ENCODE results near the gene SSX4. TPM values are rescaled to one million over a fixed set of nuclear protein-coding genes. Genes with fewer than 3 reads are reported as not detected.
"Not testable (repeated sequence)": the region's sequence is repeated elsewhere in the genome, so short reads cannot be mapped to it uniquely, and the experiment has no call there.

The SSX4 gene, protein sequence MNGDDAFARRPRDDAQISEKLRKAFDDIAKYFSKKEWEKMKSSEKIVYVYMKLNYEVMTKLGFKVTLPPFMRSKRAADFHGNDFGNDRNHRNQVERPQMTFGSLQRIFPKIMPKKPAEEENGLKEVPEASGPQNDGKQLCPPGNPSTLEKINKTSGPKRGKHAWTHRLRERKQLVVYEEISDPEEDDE
- polyA plus RNA-seq (ENCODE audit: insufficient read length in 4 of 4), result not detected

DNA sequence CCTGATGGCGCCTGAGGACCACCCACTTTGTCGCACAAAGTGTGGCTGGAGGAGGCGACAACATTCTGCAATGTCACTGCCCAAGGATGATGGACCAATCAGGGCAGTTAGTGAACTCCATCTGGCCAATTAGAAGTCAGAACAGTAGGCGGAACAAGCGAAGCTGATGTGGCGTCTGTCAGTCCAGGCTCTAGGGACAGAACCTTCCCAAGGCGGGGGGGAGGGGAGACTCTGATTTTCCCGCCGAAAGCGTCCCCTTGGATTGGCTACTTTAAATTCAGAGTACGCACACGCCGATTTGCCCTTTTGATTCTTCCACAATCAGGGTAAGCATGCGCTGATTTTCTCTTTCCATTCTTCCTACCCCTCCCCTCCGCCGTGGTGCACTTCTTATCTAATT is at the start of gene SSX4:
Gene SSX4 (plus strand): TSS at position 301 of the 400 bp plus-strand sequence. CDS start 515 bp downstream, outside the sequence.
- not testable (repeated sequence) for DNase-seq (ENCODE audit: low read depth in 4 of 4, low spot score in 2 of 4)

DNA sequence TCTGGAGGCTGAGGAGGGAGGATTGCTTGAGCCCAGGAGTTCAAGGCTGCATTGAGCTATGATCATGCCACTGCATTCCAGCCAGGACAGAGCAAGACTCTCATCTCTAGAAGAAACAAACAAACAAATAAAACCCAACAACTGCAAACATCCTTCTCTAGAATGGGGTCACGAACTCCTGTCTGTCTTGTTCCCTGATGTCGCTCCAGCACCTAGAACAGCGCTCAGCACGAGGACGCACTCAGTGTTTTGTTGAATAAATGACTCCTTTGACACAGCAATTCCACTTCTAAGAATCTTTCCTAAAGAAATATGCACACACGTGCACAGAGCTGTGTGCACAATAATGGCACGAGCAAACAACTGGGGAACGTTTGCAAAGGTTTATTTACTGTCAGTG is 37.3 kb upstream of the SSX4 start:
- DNase-seq (ENCODE audit: low read depth in 4 of 4, low spot score in 2 of 4), result not testable (repeated sequence)

DNA sequence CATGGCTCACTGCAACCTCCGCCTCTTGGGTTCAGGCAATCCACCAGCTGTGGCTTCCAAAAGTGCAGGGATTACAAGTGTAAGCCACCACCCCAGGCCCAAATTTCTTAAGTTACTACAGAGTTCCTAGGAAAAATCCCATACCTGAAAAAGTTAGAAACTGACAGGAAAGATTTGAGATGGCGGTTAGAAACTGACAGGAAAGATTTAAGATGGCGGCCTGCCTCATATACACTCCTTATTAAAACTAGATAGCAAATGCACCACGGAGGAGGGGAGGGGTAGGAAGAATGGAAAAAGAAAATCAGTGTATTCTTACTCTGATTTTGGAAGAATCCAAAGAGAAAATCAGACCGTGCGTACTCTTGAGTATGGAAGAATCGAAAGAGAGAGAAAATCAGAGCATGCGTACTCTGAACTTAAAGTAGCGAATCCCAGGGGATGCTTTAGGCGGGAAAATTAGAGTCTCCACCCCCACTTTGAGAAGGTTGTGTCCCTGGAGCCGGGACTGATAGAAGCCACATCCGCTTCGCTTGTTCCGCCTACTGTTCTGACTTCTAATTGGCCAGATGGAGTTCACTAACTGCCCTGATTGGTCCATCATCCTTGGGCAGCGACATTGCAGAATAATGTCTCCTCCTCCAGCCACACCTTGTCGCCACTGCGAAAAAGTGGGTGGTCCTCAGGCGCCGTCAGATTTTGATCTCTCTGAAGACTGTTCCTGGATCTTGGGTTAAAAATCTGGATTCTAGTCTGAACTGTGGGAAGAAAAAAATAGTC is 26.8 kb upstream of the SSX4 start, which contains the start of gene SSX3:
Gene SSX3 (minus strand): TSS at position 389 of the 780 bp plus-strand sequence. CDS start 1,454 bp downstream, outside the sequence.
- DNase-seq (ENCODE audit: low read depth in 4 of 4, low spot score in 2 of 4), result not testable (repeated sequence)

DNA sequence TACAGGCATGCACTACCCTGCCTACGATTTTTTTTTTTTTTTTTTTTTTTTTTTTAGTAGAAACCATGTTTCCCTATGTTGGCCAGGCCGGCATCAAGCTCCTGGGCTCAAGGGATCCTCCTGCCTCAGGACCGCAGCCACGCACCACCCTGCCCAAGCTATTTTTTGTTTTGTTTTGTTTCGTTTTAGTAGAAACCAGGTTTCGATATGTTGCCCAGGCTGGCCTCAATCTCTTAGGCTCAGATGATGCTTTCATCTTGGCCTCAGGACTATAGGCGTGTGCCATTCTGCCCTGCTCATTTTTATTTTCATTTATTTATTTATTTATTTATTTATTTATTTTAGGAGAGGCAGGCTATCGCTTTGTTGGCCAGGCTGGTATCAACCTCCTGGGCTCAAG is 25.7 kb upstream of the SSX4 start:
- DNase-seq (ENCODE audit: low read depth in 4 of 4, low spot score in 2 of 4), result no peak

DNA sequence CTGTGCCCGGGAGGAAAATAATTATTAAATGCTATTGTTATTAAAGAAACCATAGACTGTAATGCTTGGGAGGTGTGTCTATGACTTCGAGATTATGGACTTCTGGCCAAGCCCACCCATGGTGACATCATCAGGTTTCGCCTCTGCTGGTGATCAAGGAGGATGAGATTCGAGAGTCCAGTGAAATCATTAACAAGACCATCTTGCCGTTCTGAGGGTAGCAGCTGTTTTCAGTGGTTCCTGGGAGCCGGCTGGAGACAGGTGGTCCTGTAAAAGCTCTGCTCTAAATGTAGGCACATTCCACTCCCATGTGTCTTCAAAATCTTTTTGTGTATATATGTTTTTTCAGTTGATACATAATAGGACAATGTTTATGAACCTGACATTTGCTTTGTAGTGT is 24.1 kb upstream of the SSX4 start:
- not testable (repeated sequence) for DNase-seq (ENCODE audit: low read depth in 4 of 4, low spot score in 2 of 4)

DNA sequence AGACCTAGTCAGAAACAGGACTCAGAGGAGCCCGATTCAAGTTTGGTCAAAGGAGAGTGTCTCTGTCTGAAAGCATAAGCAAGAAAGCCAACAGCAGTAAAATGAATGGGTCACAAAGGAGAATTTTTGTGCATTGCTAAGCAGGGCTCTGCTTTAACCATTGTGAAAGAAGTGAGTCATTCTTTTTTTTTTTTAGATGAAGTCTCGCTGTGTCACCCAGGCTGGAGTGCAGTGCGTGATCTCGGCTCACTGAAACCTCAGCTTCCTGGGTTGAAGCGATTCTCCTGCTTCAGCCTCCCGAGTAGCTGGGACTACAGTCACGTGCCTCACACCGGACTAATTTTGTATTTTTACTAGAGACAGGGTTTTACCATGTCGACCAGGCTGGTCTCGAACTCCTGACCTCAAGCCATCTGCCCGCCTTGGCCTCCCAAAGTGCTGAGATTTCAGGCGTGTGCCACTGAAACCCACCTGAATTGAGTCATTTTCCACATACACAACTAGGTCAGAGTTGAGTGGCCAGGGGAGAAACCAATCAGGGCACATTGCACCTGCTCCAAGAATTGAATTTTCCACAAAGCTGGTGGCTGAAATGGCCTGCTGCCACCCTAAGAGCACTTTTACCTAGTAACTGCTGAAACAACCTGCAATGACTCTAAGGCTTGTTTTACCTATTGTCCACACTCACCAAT is 15.5 kb upstream of the SSX4 start:
- DNase-seq (ENCODE audit: low read depth in 4 of 4, low spot score in 2 of 4), result not testable (repeated sequence)

DNA sequence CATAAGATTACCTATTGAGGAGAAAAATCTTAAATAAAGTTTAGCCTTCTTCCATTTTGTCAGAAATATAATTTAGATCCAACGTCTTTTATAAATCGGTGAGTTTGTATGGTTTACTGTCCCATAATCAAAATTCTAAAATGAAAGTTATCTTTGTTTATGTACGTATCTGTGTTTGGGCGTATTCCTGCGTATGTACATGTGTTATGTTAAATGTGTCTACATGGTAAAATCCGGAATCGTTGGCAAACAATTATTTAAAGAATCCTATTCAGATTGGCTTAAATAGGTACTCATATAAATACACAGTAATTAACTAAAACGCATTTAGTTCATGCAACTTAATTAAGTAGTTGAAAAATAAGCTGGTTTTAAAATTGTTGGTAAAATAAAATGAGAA is 12.9 kb upstream of the SSX4 start:
- not testable (repeated sequence) for DNase-seq (ENCODE audit: low read depth in 4 of 4, low spot score in 2 of 4)

DNA sequence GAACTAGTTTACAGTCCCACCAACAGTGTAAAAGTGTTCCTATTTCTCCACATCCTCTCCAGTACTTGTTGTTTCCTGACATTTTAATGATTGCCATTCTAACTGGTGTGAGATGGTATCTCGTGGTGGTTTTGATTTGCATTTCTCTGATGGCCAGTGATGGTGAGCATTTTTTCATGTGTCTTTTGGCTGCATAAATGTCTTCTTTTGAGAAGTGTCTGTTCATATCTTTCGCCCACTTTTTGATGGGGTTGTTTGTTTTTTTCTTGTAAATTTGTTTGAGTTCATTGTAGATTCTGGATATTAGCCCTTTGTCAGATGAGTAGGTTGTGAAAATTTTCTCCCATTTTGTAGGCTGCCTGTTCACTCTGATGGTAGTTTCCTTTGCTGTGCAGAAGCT is 13.6 kb downstream of the SSX4 start:
- DNase-seq (ENCODE audit: low read depth in 4 of 4, low spot score in 2 of 4), result not testable (repeated sequence)

DNA sequence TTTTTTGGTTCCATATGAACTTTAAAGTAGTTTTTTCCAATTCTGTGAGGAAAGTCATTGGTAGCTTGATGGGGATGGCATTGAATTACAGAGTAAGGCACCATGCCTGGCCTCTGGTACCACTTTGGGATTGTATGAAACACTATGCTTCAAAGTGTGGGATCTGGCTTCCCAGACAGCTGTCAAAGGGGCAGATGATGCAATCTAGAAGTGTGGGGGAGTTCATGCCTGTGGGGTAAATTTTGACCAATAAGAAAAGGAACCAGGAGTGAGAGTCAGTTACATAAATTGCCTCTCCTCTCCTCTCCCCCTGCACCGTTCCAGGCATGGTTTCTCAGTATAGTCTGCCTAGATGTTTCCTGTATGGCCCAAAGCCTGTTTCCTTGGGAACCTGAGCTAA is 14.5 kb downstream of the SSX4 start:
- not testable (repeated sequence) for DNase-seq (ENCODE audit: low read depth in 4 of 4, low spot score in 2 of 4)

DNA sequence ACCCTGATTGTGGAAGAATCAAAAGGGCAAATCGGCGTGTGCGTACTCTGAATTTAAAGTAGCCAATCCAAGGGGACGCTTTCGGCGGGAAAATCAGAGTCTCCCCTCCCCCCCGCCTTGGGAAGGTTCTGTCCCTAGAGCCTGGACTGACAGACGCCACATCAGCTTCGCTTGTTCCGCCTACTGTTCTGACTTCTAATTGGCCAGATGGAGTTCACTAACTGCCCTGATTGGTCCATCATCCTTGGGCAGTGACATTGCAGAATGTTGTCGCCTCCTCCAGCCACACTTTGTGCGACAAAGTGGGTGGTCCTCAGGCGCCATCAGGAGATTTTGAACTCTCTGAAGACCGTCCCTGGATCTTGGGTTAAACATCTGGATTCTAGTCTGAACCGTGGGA is 28.5 kb downstream of the SSX4 start, which contains the start of gene SSX4B:
Gene SSX4B (minus strand): TSS at position 101 of the 400 bp plus-strand sequence. CDS start 588 bp downstream, outside the sequence.
- DNase-seq (ENCODE audit: low read depth in 4 of 4, low spot score in 2 of 4), result not testable (repeated sequence)

DNA sequence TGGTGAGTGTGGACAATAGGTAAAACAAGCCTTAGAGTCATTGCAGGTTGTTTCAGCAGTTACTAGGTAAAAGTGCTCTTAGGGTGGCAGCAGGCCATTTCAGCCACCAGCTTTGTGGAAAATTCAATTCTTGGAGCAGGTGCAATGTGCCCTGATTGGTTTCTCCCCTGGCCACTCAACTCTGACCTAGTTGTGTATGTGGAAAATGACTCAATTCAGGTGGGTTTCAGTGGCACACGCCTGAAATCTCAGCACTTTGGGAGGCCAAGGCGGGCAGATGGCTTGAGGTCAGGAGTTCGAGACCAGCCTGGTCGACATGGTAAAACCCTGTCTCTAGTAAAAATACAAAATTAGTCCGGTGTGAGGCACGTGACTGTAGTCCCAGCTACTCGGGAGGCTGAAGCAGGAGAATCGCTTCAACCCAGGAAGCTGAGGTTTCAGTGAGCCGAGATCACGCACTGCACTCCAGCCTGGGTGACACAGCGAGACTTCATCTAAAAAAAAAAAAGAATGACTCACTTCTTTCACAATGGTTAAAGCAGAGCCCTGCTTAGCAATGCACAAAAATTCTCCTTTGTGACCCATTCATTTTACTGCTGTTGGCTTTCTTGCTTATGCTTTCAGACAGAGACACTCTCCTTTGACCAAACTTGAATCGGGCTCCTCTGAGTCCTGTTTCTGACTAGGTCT is 43.8 kb downstream of the SSX4 start:
- DNase-seq (ENCODE audit: low read depth in 4 of 4, low spot score in 2 of 4), result not testable (repeated sequence)

DNA sequence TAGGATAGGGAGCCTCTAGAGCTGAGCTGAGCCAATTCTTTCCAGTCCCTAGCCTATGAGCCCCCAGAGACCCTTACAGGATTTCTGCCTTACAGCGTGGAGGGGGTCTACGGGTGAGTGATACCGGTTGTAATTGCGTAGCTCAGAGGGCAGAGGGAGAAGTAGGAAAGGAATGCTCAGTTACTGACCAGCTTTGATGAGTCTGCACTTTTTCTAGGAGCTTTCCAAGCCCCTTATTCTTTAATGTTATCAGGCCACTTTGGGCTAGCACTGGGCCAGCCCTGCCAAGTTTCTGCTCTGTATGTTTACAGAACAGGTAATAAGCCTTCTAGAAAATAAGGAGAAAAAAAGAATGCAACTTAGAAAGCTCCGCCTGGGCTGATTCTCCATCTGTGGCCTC is 46.3 kb downstream of the SSX4 start:
- DNase-seq (ENCODE audit: low read depth in 4 of 4, low spot score in 2 of 4), result not testable (repeated sequence)

DNA sequence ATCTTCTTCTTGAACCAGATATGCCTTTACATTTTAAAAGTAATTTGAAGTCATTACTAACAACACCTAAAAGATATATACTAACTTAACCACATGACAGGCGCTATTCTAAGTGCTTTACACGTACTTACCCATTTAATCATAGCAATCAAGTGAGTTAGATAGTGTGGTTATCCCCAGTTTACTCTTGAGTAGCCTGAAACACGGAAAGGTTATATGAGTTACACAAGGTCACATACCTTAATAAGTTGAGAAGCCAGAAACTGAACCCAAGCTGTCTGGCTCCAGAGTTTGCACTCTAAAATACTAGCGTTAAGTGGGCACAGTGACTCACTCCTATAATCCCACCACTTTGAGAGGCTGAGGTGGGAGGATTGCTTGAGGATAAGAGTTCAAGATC is 46.8 kb downstream of the SSX4 start:
- DNase-seq (ENCODE audit: low read depth in 4 of 4, low spot score in 2 of 4), result not testable (repeated sequence)

DNA sequence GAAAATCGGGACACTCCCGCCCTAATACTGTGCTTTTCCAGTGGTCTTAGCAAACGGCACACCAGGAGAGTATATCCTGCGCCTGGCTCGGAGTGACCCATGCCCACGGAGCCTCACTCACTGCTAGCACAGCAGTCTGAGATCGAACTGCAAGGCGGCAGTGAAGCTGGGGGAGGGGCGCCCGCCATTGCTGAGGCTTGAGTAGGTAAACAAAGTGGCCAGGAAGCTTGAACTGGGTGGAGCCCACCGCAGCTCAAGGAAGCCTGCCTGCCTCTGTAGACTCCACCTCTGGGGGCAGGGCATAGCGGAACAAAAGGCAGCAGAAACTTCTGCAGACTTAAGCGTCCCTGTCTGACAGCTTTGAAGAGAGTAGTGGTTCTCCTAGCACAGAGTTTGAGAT is 50.4 kb downstream of the SSX4 start:
- DNase-seq (ENCODE audit: low read depth in 4 of 4, low spot score in 2 of 4), result not testable (repeated sequence)

Other genes with a start within 250 kb of the SSX4 start
- not detected for gene SSX5, start 186.7 kb upstream of the SSX4 start, polyA plus RNA-seq (ENCODE audit: insufficient read length in 4 of 4)
- gene SSX1, start 128.1 kb upstream of the SSX4 start, polyA plus RNA-seq (ENCODE audit: insufficient read length in 4 of 4), result not detected
- not detected for gene SSX3, start 26.8 kb upstream of the SSX4 start, polyA plus RNA-seq (ENCODE audit: insufficient read length in 4 of 4)
- gene SSX4B, start 28.4 kb downstream of the SSX4 start, polyA plus RNA-seq (ENCODE audit: insufficient read length in 4 of 4), result not detected
- 1 to 10 TPM; 3.4 to 7.3 (median 5.1) TPM for gene SLC38A5, start 86.7 kb downstream of the SSX4 start, polyA plus RNA-seq (ENCODE audit: insufficient read length in 4 of 4)
- gene FTSJ1, start 92.7 kb downstream of the SSX4 start, polyA plus RNA-seq (ENCODE audit: insufficient read length in 4 of 4), result 10 to 100 TPM; 33.7 to 46.1 (median 37.9) TPM
- gene PORCN, start 125.5 kb downstream of the SSX4 start, polyA plus RNA-seq (ENCODE audit: insufficient read length in 4 of 4), result 10 to 100 TPM in 1 of 4 donors, 1 to 10 TPM in 3; 6.6 to 11.0 (median 9.0) TPM
- gene EBP, start 138.3 kb downstream of the SSX4 start, polyA plus RNA-seq (ENCODE audit: insufficient read length in 4 of 4), result 10 to 100 TPM; 69.2 to 76.6 (median 73.7) TPM
- 10 to 100 TPM in 3 of 4 donors, 1 to 10 TPM in 1; 8.8 to 11.6 (median 10.9) TPM for gene TBC1D25, start 156.2 kb downstream of the SSX4 start, polyA plus RNA-seq (ENCODE audit: insufficient read length in 4 of 4)
- gene RBM3, start 190.9 kb downstream of the SSX4 start, polyA plus RNA-seq (ENCODE audit: insufficient read length in 4 of 4), result 100 to 1,000 TPM; 260 to 365 (median 314) TPM
- 100 to 1,000 TPM; 122 to 154 (median 140) TPM for gene WDR13, start 214.0 kb downstream of the SSX4 start, polyA plus RNA-seq (ENCODE audit: insufficient read length in 4 of 4)

Data from left renal cortex interstitium (tissue), 4 donors.